ENCODE measurements around the gene OTUD3. TPM values are rescaled to one million over a fixed set of nuclear protein-coding genes. Genes with fewer than 3 reads are reported as not detected.
"Not testable (repeated sequence)": the region's sequence is repeated elsewhere in the genome, so short reads cannot be mapped to it uniquely, and the experiment has no call there.

The OTUD3 gene
- total RNA-seq, 1 donor = 2.7 TPM

GRCh38 chr1:19909392-19909791, 27.2 kb downstream of the OTUD3 start:
- DNase-seq (ENCODE audit: low read depth in 2 of 3, low spot score in 2 of 3) = no peak

DNA sequence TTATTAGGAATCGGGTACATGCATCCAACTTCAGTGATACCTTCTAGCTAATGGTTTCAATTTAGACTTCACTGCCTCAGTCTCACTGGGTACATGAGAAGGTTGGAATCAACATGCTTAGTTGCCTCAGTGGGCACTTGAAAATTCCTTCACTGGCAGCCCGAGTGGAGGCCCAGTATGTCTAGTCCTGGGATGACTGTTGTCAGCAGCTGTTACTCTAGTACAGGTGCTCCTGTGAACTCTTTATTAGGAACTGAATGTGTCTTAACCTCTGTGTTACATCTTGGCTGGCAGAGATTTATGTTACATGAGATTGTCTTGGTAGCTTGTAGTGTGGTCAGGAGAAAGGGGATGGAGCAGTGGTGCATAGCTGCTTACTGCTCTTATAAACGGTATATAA, 27.8 kb downstream of the OTUD3 start:
- no peak for DNase-seq (ENCODE audit: low read depth in 2 of 3, low spot score in 2 of 3)

DNA sequence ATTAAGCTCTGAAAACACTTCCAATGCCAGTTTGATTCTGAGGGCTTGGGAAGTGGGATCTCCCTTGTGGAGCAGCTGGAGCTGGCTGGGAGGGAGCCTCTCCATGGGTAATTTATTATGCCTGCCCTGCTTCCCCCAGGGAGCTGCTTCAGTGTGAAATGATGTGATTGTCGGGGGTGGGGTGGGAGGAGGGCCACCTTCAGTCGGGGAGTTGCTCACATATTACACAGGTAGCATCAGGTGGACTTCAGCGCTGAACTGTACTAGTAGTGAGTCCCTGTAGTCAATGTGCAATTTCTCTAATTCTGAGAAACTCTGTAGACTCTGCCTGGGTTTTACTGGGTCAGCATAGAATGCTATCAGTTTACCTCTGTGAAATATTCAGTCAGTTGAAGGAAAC, 28.5 kb downstream of the OTUD3 start:
- no peak for DNase-seq (ENCODE audit: low read depth in 2 of 3, low spot score in 2 of 3)

GRCh38 chr1:19918057-19918456, 35.9 kb downstream of the OTUD3 start:
- DNase-seq (ENCODE audit: low read depth in 2 of 3, low spot score in 2 of 3) = peak; percentile 63 to 90 (median 74)

GRCh38 chr1:19920132-19920710, 38.0 kb downstream of the OTUD3 start:
- DNase-seq (ENCODE audit: low read depth in 2 of 3, low spot score in 2 of 3) = no peak

- no peak for DNase-seq (ENCODE audit: low read depth in 2 of 3, low spot score in 2 of 3)
These were observed 39.1 kb downstream of the OTUD3 start for GRCh38 chr1:19921310-19921709.

GRCh38 chr1:19922015-19922688, 40.0 kb downstream of the OTUD3 start:
- no peak for DNase-seq (ENCODE audit: low read depth in 2 of 3, low spot score in 2 of 3)

DNA sequence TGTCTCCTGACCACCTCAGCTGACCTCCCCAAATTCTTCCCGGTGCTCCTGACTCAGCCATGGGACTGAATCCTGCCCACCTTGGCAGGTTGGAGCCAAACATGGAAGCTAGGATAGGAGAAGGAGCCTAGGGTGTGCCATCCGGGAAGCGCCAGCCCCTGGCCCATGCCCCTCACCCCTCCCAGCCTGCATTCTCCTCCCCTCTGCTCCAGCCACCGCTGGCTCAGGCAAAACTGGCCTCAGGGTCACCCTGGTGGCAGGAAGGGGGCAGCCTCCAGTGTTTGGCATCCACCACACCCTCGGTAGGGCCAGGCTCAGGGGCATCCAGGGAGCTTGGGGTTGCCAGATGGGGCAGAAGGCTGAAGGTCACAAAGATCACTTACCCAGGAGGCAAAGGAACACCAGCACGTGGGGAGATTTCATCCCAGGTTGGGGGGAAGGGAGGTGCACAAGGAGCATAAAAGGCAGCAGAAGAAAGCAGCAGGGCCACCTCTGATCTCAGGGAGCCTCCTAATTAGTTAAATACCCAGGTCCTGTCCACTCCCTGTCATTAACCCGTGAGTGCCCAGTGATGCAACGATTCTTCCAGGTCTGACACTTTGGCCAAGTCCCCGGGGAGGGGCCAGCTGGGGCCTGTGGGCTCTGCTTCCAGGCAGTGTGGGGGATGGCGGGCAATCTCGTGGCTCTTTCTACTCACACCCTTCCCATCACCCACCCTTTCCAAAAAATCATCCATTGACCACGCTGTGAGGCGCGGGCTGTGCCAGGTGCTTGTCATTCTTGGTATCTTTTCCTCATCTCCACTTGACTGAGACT, 41.1 kb downstream of the OTUD3 start, which contains the start of gene PLA2G2E:
TSS of gene PLA2G2E (minus strand) at position 481 of the 816 bp plus-strand sequence. CDS start at position 423, 58 bp downstream.
- DNase-seq (ENCODE audit: low read depth in 2 of 3, low spot score in 2 of 3) = no peak

- no peak for DNase-seq (ENCODE audit: low read depth in 2 of 3, low spot score in 2 of 3)
These were observed 41.8 kb downstream of the OTUD3 start for GRCh38 chr1:19923953-19924346.

GRCh38 chr1:19925342-19926070, 43.3 kb downstream of the OTUD3 start:
- DNase-seq (ENCODE audit: low read depth in 2 of 3, low spot score in 2 of 3) = no peak

GRCh38 chr1:19926296-19927129, 44.3 kb downstream of the OTUD3 start:
- DNase-seq (ENCODE audit: low read depth in 2 of 3, low spot score in 2 of 3) = no peak

- not testable (repeated sequence) for DNase-seq (ENCODE audit: low read depth in 2 of 3, low spot score in 2 of 3)
These were observed 44.9 kb downstream of the OTUD3 start for GRCh38 chr1:19927130-19927421.

DNA sequence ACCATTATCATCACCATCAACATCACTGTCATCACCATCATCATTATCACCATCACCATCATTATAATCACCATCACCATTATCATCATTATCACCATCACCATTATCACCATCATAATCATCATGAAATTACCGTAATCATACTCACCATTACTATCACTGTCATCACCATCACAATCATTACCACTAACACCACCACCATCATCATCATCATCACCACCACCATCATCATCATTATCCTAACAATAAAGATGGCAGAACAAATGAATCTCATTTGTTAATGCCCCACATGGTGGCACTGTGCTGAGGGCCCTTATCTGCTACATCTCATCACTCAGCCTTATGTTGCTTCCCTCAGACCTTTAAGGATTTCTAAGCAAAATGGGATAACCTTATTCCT, 50.7 kb downstream of the OTUD3 start:
- DNase-seq (ENCODE audit: low read depth in 2 of 3, low spot score in 2 of 3) = no peak

- no peak for DNase-seq (ENCODE audit: low read depth in 2 of 3, low spot score in 2 of 3)
These were observed 52.1 kb downstream of the OTUD3 start for GRCh38 chr1:19934336-19934735.

DNA sequence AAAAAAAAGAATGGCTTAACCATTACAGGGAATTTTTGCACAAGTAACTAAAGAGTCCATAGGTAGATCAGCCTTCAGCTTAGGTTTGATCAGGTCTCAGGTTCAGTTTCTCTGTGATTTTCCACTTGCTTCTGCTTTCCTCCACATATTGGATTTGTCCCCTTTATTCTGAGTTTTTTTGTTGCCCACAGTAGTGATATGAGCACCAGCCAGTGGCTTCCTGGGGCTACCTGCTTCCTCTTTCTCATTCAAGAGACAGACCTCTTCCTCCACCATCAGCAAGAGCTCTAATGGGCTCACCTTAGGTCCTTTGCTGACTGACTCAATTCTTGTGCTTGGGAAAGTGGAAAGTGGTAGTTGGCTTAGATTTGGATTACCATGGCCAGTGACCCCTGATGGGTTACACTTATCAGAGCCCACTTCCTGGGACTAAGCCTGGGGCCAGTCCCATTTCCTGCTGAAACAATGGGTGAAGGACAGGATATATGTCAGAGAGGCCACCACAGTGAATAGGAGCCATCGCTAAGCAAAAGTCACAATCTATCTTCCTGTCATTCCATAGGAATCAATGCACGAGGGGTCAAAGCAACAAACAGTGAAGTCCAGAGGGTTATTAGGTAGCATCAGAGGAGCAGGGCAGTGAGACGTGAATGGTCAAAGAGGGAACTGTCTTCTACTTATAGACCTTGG, 54.0 kb downstream of the OTUD3 start:
- DNase-seq (ENCODE audit: low read depth in 2 of 3, low spot score in 2 of 3) = peak in 1 of 3 donors; percentile 7

DNA sequence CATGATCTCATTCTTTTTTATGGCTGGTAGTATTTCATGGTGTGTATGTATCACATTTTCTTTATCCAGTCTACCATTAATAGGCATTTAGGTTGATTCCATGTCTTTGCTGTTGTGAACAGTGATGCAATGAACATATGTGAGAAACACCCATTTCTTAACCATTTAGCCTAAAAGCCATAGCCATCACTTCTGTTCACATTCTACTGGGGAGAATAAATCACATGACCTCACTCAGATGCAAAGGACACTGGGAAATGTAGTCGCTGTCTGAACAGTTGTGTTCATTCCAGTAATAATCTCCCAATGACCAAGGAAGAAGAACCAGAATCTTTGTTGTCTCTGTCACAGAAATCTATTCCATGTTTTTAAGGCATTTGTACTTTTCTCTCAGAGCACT, 56.3 kb downstream of the OTUD3 start:
- DNase-seq (ENCODE audit: low read depth in 2 of 3, low spot score in 2 of 3) = no peak

DNA sequence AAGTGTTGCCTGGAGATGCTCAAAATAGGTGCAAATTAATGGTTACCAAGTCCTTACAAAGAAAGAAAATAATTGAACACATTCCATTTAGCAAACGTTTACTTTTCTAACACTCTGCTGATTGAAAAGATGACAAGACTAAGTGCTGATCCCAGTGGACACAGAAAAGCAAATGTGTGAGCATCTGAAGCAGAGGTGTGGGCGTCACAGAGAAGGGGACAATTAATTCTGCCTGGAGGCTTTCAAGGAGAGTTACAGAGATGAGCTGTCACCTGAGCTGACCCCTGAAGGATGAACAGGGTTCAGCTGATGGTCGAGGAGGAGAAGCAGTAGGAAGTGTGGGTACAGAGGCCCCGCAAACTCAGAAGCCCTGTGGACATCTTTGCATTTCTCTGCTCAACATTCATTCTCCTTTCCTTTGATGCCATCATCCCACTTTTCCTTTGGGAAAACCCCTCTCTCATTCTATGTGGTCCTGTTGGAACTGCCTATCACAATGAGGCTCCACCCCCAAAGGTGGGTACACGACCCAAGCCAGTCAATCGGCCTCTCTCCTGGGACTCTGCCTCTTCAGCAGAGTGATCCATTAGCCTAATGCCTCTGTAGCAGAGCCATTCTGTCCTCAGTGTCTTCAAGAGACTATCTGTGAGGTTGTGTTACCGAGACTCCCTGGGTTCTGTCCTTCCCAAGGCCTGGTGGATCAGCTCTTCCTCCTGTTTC, 58.5 kb downstream of the OTUD3 start:
- no peak for DNase-seq (ENCODE audit: low read depth in 2 of 3, low spot score in 2 of 3)

DNA sequence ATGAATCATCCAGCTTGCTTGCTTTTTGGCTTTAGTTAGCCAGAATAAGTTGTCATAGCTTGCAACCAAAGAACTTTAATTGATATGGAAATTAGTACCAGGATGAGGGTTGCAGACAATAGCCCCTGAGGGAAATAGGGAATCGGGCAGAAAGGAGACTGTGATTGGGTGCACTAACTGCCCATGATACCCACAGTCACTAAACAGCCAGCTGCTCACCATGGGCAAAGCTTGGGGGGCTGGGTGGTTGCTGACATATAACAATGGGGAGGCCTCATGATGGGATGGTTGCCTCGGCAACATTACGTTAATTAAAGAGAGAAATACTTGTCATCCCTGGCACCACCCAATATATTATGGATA, 59.0 kb downstream of the OTUD3 start:
- no peak for DNase-seq (ENCODE audit: low read depth in 2 of 3, low spot score in 2 of 3)

- DNase-seq (ENCODE audit: low read depth in 2 of 3, low spot score in 2 of 3) = no peak
These were observed 59.9 kb downstream of the OTUD3 start for GRCh38 chr1:19942088-19942487.
